Caco-2 (cell line): ENCODE results near the gene PVALB. TPM values are rescaled to one million over a fixed set of nuclear protein-coding genes. Genes with fewer than 3 reads are reported as not detected.

Experiments
- BruUV-seq: library from RNA; stranded (reverse); fragments of 400-500 nt; replicated peaks from 2 replicates; lab custom pipeline; 2021; lab: Mats Ljungman, UMichigan
- CTCF ChIA-PET: fragments of 300-600 bp; sonication (Branson Sonifier 250); formaldehyde crosslinking; loops from one replicate; lab custom pipeline; 2022; ENCODE audit warnings: antibody characterized with exemption; lab: Charles Lee
- POLR2A ChIA-PET: fragments of 300-600 bp; sonication (Branson Sonifier 250); formaldehyde crosslinking; loops from one replicate; lab custom pipeline; 2022; ENCODE audit warnings: antibody characterized with exemption; lab: Charles Lee
- DNase-seq, 2 experiments: peaks; one replicate each; pipeline versions ENCODE4 v3.0.0 to v3.0.0-alpha.2; 2020 to 2022
- H3K27me3 ChIP-seq: replicated peaks from 2 replicates; pipeline ENCODE4 v1.6.0; 2011; ENCODE audit warnings: low read length; ENCODE audit not compliant: control insufficient read depth, insufficient read depth
- H3K36me3 ChIP-seq: 2 replicates; pipeline ENCODE4 v1.5.1; 2011; ENCODE audit warnings: low read length; ENCODE audit not compliant: control insufficient read depth, insufficient read depth
- H3K4me1 ChIP-seq: fragments of 250-450 bp; sonication (Bioruptor Pico); 2 replicates; pipeline ENCODE4 v1.5.1; 2020; ENCODE audit warnings: mild to moderate bottlenecking
- H3K4me3 ChIP-seq: 2 replicates; pipeline ENCODE4 v1.5.1; 2011; ENCODE audit warnings: low read depth, mild to moderate bottlenecking, control low read depth, low read length
- H3K9me3 ChIP-seq: fragments of 250-450 bp; sonication (Bioruptor Pico); 2 replicates; pipeline ENCODE4 v1.5.1; 2020; ENCODE audit warnings: mild to moderate bottlenecking, moderate library complexity
- H3K27ac Mint-ChIP-seq: one replicate; pipeline ENCODE4 v1.8.0; 2022; ENCODE audit warnings: mixed read lengths; ENCODE audit not compliant: unreplicated experiment
- H3K27me3 Mint-ChIP-seq: one replicate; pipeline ENCODE4 v1.8.0; 2022; ENCODE audit warnings: mixed read lengths; ENCODE audit not compliant: insufficient read depth, unreplicated experiment
- H3K36me3 Mint-ChIP-seq: one replicate; pipeline ENCODE4 v1.8.0; 2022; ENCODE audit warnings: mild to moderate bottlenecking, mixed read lengths; ENCODE audit not compliant: insufficient read depth, unreplicated experiment
- H3K4me1 Mint-ChIP-seq: one replicate; pipeline ENCODE4 v1.8.0; 2022; ENCODE audit warnings: low read depth, mixed read lengths; ENCODE audit not compliant: unreplicated experiment
- H3K4me3 Mint-ChIP-seq: one replicate; pipeline ENCODE4 v1.8.0; 2022; ENCODE audit warnings: mild to moderate bottlenecking, moderate library complexity, mixed read lengths; ENCODE audit not compliant: unreplicated experiment
- H3K9me3 Mint-ChIP-seq: one replicate; pipeline ENCODE4 v1.8.0; 2022; ENCODE audit warnings: mixed read lengths; ENCODE audit not compliant: unreplicated experiment
- CTCF ChIP-seq, 2 experiments: fragments of 200-600 bp in 1 of 2; IDR thresholded peaks; 1 replicate in 1 of 2; 2 replicates in 1 of 2; pipeline versions ENCODE4 v1.5.1 to v1.8.0; 2011 to 2022; ENCODE audit warnings: antibody characterized with exemption in 1 of 2, control low read depth in 1 of 2, inconsistent platforms in 1 of 2, low read depth in 1 of 2, low read length in 1 of 2, mild to moderate bottlenecking in 1 of 2, moderate library complexity in 1 of 2; ENCODE audit not compliant: insufficient read depth in 1 of 2, severe bottlenecking in 1 of 2, unreplicated experiment in 1 of 2
- intact Hi-C: fragments of 100-400 bp; cut with micrococcal nuclease; formaldehyde crosslinking; loops from one replicate; pipeline ENCODE4 v1.10.0; 2022; ENCODE audit not compliant: unreplicated experiment
- total RNA-seq: library from RNA; stranded (reverse); gene quantifications from 2 replicates; pipeline ENCODE4 v1.2.3, GENCODE V29; 2022

The PVALB gene
- total RNA-seq, 1 experiment from 2014 or later: not detected

- H3K27me3 ChIP-seq: no peaks in the 10 kb centered on the region
- CTCF ChIA-PET: no interaction called here
- Mint-ChIP-seq H3K4me1 (no peaks in the 10 kb centered on the region), H3K27ac (no peak overlapping the region), H3K4me3 (no peak overlapping the region), H3K27me3 (peaks cover 14% of the 10 kb centered on the region), H3K36me3 (no peaks in the 10 kb centered on the region), H3K9me3 (no peaks in the 10 kb centered on the region)
- H3K36me3 ChIP-seq: no peaks in the 10 kb centered on the region
- POLR2A ChIA-PET: no interaction called here
- H3K9me3 ChIP-seq: no peaks in the 10 kb centered on the region
- DNase-seq: no peak
- H3K4me1 ChIP-seq: no peaks in the 10 kb centered on the region
- H3K4me3 ChIP-seq: no peak overlapping the region
- no TSS peak for BruUV-seq
- TF ChIP-seq CTCF (IDR thresholded peaks at IDR 0.05; ENCODE audit: insufficient read depth in 1 of 2, low read depth in 1 of 2, low read length in 1 of 2, severe bottlenecking in 1 of 2, unreplicated experiment in 1 of 2): no peak
- intact Hi-C loops: loop anchor here (10.0 kb wide), 1 partner anchor 245 kb away; the partner anchor contains the start of gene EIF3D
These were observed 47.0 kb downstream of the PVALB start for GRCh38 chr22:36769541-36770512.

GRCh38 chr22:36768616-36769015, 48.2 kb downstream of the PVALB start:
- POLR2A ChIA-PET: no interaction called here
- Mint-ChIP-seq H3K9me3 (no peaks in the 10 kb centered on the region), H3K27ac (no peak overlapping the region), H3K4me1 (no peaks in the 10 kb centered on the region), H3K36me3 (no peaks in the 10 kb centered on the region), H3K4me3 (no peak overlapping the region), H3K27me3 (peaks cover 14% of the 10 kb centered on the region)
- intact Hi-C loops: no loop called here
- Histone ChIP-seq H3K36me3 (no peaks in the 10 kb centered on the region), H3K4me1 (no peaks in the 10 kb centered on the region), H3K27me3 (no peaks in the 10 kb centered on the region), H3K4me3 (no peak overlapping the region), H3K9me3 (no peaks in the 10 kb centered on the region)
- TF ChIP-seq CTCF (IDR thresholded peaks at IDR 0.05; ENCODE audit: insufficient read depth in 1 of 2, low read depth in 1 of 2, low read length in 1 of 2, severe bottlenecking in 1 of 2, unreplicated experiment in 1 of 2): no peak
- CTCF ChIA-PET: no interaction called here
- no TSS peak for BruUV-seq
- no peak for DNase-seq

- H3K9me3 ChIP-seq: no peaks in the 10 kb centered on the region
- H3K9me3 Mint-ChIP-seq: no peaks in the 10 kb centered on the region
- no TSS peak for BruUV-seq
- TF ChIP-seq CTCF (IDR thresholded peaks at IDR 0.05; ENCODE audit: insufficient read depth in 1 of 2, low read depth in 1 of 2, low read length in 1 of 2, severe bottlenecking in 1 of 2, unreplicated experiment in 1 of 2): no peak
- H3K4me1 Mint-ChIP-seq: no peaks in the 10 kb centered on the region
- ChIA-PET POLR2A (no interaction called here), CTCF (no interaction called here)
- H3K4me1 ChIP-seq: no peaks in the 10 kb centered on the region
- H3K36me3 Mint-ChIP-seq: no peaks in the 10 kb centered on the region
- H3K27me3 ChIP-seq: no peaks in the 10 kb centered on the region
- no peak overlapping the region for H3K4me3 Mint-ChIP-seq
- H3K4me3 ChIP-seq: no peak overlapping the region
- H3K36me3 ChIP-seq: no peaks in the 10 kb centered on the region
- peaks cover 14% of the 10 kb centered on the region for H3K27me3 Mint-ChIP-seq
- H3K27ac Mint-ChIP-seq: no peak overlapping the region
- intact Hi-C loops: no loop called here
- DNase-seq: no peak
These were observed 48.7 kb downstream of the PVALB start for GRCh38 chr22:36768141-36768540.
